OCI-LY3 (cell line): ENCODE results near the gene SYNGR2.

Experiments used
- H2AFZ ChIP-seq: fragments of 200-600, 300-600 bp; shearing (Covaris generic); 2 replicates; pipeline ENCODE4 v1.6.0; 2014; ENCODE audit warnings: antibody characterized with exemption, low read depth, low read length
- H3K27ac ChIP-seq: fragments of 200-600, 300-600 bp; sonication (generic); 2 replicates; pipeline ENCODE4 v1.5.1; 2014; ENCODE audit warnings: mild to moderate bottlenecking, low read length, moderate library complexity, mixed read lengths
- H3K27me3 ChIP-seq: fragments of 200-600, 300-600 bp; sonication (generic); 2 replicates; pipeline ENCODE4 v1.6.1; 2014; ENCODE audit warnings: low read depth, low read length, mixed read lengths
- H3K36me3 ChIP-seq: fragments of 200-600, 300-600 bp; sonication (generic); replicated peaks from 2 replicates; pipeline ENCODE3; 2014; ENCODE audit warnings: low read depth, low read length, mixed read lengths
- H3K4me1 ChIP-seq: fragments of 300-600, 200-600 bp; sonication (generic); 2 replicates; pipeline ENCODE4 v1.6.1; 2014; ENCODE audit warnings: low read length, mixed read lengths
- H3K4me2 ChIP-seq: fragments of 200-600, 300-600 bp; sonication (generic); 2 replicates; pipeline ENCODE4 v1.6.1; 2014; ENCODE audit warnings: low read length, mixed read lengths
- H3K4me3 ChIP-seq: fragments of 300-600, 200-600 bp; sonication (generic); 2 replicates; pipeline ENCODE4 v1.5.1; 2014; ENCODE audit warnings: antibody characterized with exemption, mild to moderate bottlenecking, low read length, moderate library complexity
- H3K79me2 ChIP-seq: fragments of 300-600, 200-600 bp; shearing (Covaris generic); 2 replicates; pipeline ENCODE4 v1.6.1; 2014; ENCODE audit warnings: mild to moderate bottlenecking, low read length, mixed read lengths
- H3K9ac ChIP-seq: fragments of 300-600, 200-600 bp; shearing (Covaris generic); 2 replicates; pipeline ENCODE4 v1.6.0; 2014; ENCODE audit warnings: mild to moderate bottlenecking, low read length, moderate library complexity
- H3K9me3 ChIP-seq: fragments of 200-600, 300-600 bp; shearing (Covaris generic); 2 replicates; pipeline ENCODE4 v1.6.1; 2014; ENCODE audit warnings: low read length, mixed read lengths; ENCODE audit not compliant: insufficient read depth
- H4K20me1 ChIP-seq: fragments of 200-600, 300-600 bp; sonication (generic); 2 replicates; pipeline ENCODE4 v1.6.1; 2016; ENCODE audit warnings: low read length, mixed read lengths; ENCODE audit not compliant: insufficient read depth
- CTCF ChIP-seq: fragments of 200-600, 300-600 bp; sonication (generic); IDR thresholded peaks from 2 replicates; pipeline ENCODE4 v1.5.1; 2014; ENCODE audit warnings: antibody characterized with exemption, low read length, low read depth
- EZH2phosphoT487 ChIP-seq: fragments of 200-600 bp; shearing (Covaris generic); IDR thresholded peaks from 2 replicates; pipeline ENCODE4 v1.6.1; 2018; ENCODE audit warnings: antibody characterized with exemption, mixed run types, low read depth

SYNGR2 gene

GRCh38 chr17:78159575-78160158, 8.7 kb upstream of the SYNGR2 start:
- no peaks in the 10 kb centered on the region for H3K9me3 ChIP-seq
- H3K9ac ChIP-seq = peak overlapping the region; percentile 72
- H2AFZ ChIP-seq = peak overlapping the region; percentile 19; the same call in 1 of the 2 replicates
- H3K4me2 ChIP-seq = peak overlapping the region; percentile 54
- peaks cover 52% of the 10 kb centered on the region for H3K4me1 ChIP-seq
- H3K79me2 ChIP-seq = no peaks in the 10 kb centered on the region
- peak overlapping the region; percentile 82 for H3K27ac ChIP-seq
- H4K20me1 ChIP-seq = no peaks in the 10 kb centered on the region
- peaks cover 6% of the 10 kb centered on the region for H3K36me3 ChIP-seq
- H3K4me3 ChIP-seq = peak overlapping the region; percentile 15
- H3K27me3 ChIP-seq = no peaks in the 10 kb centered on the region
- no peak for TF ChIP-seq EZH2phosphoT487
- no peak for TF ChIP-seq CTCF

GRCh38 chr17:78163881-78164747, 4.3 kb upstream of the SYNGR2 start:
- Histone ChIP-seq H3K27ac (no peak overlapping the region), H3K79me2 (peaks cover 14% of the 10 kb centered on the region), H4K20me1 (no peaks in the 10 kb centered on the region), H3K4me2 (no peak overlapping the region), H3K9me3 (no peaks in the 10 kb centered on the region), H3K27me3 (no peaks in the 10 kb centered on the region), H3K36me3 (peaks cover 7% of the 10 kb centered on the region), H3K9ac (no peak overlapping the region), H3K4me3 (no peak overlapping the region), H3K4me1 (peaks cover 31% of the 10 kb centered on the region), H2AFZ (no peak overlapping the region)
- TF ChIP-seq CTCF (no peak), EZH2phosphoT487 (no peak)

GRCh38 chr17:78164748-78165607, 3.4 kb upstream of the SYNGR2 start:
- Histone ChIP-seq H3K79me2 (peaks cover 23% of the 10 kb centered on the region), H3K27ac (no peak overlapping the region), H3K4me2 (no peak overlapping the region), H3K9ac (no peak overlapping the region), H3K4me3 (no peak overlapping the region), H2AFZ (no peak overlapping the region), H3K9me3 (no peaks in the 10 kb centered on the region), H3K27me3 (no peaks in the 10 kb centered on the region), H3K36me3 (peaks cover 16% of the 10 kb centered on the region), H4K20me1 (peaks cover 7% of the 10 kb centered on the region; the same call in 1 of the 2 replicates), H3K4me1 (peaks cover 26% of the 10 kb centered on the region)
- no peak for TF ChIP-seq EZH2phosphoT487
- no peak for TF ChIP-seq CTCF

- H3K4me2 ChIP-seq = no peak overlapping the region
Measured at GRCh38 chr17:78166416-78166815, 2.0 kb upstream of the SYNGR2 start.

More at GRCh38 chr17:78166416-78166815, 2.0 kb upstream of the SYNGR2 start:
- H3K4me3 ChIP-seq = no peak overlapping the region
- H3K9me3 ChIP-seq = no peaks in the 10 kb centered on the region
- TF ChIP-seq CTCF (no peak), EZH2phosphoT487 (no peak)
- H3K4me1 ChIP-seq = peaks cover 29% of the 10 kb centered on the region
- H3K9ac ChIP-seq = no peak overlapping the region
- H3K27ac ChIP-seq = no peak overlapping the region
- no peak overlapping the region for H2AFZ ChIP-seq
- no peaks in the 10 kb centered on the region for H3K27me3 ChIP-seq
- peaks cover 23% of the 10 kb centered on the region for H3K36me3 ChIP-seq
- peaks cover 37% of the 10 kb centered on the region for H3K79me2 ChIP-seq
- H4K20me1 ChIP-seq = peaks cover 18% of the 10 kb centered on the region; the same call in 1 of the 2 replicates
